ENCODE data around the gene IPP.
"Not testable (repeated sequence)": the region's sequence is repeated elsewhere in the genome, so short reads cannot be mapped to it uniquely, and the experiment has no call there.

The IPP gene

GRCh38 chr1:45682942-45683341 lies 67.5 kb downstream of the IPP start:
- no peak overlapping the region for H3K4me3 ChIP-seq (ENCODE audit: low read length)
- TF ChIP-seq CTCF (IDR thresholded peaks at IDR 0.05; ENCODE audit: insufficient read depth, low read depth, low read length, missing control alignments): no peak
- no peak for DNase-seq (ENCODE audit: low read depth)

GRCh38 chr1:45679123-45679522 lies 71.3 kb downstream of the IPP start:
- TF ChIP-seq CTCF (IDR thresholded peaks at IDR 0.05; ENCODE audit: insufficient read depth, low read depth, low read length, missing control alignments): no peak
- no peak overlapping the region for H3K4me3 ChIP-seq (ENCODE audit: low read length)
- peak; percentile 13 for DNase-seq (ENCODE audit: low read depth)

GRCh38 chr1:45678489-45678888 lies 72.0 kb downstream of the IPP start:
- DNase-seq (ENCODE audit: low read depth): no peak
- TF ChIP-seq CTCF (IDR thresholded peaks at IDR 0.05; ENCODE audit: insufficient read depth, low read depth, low read length, missing control alignments): no peak
- no peak overlapping the region for H3K4me3 ChIP-seq (ENCODE audit: low read length)

- DNase-seq (ENCODE audit: low read depth): no peak
- no peak for TF ChIP-seq CTCF (IDR thresholded peaks at IDR 0.05; ENCODE audit: insufficient read depth, low read depth, low read length, missing control alignments)
- no peak overlapping the region for H3K4me3 ChIP-seq (ENCODE audit: low read length)
Measured at GRCh38 chr1:45677751-45678245, 72.7 kb downstream of the IPP start.

- DNase-seq (ENCODE audit: low read depth); H3K4me3 ChIP-seq (ENCODE audit: low read length): not testable (repeated sequence)
Measured at GRCh38 chr1:45676553-45676952, 73.9 kb downstream of the IPP start.

- no peak overlapping the region for H3K4me3 ChIP-seq (ENCODE audit: low read length)
- no peak for TF ChIP-seq CTCF (IDR thresholded peaks at IDR 0.05; ENCODE audit: insufficient read depth, low read depth, low read length, missing control alignments)
Measured at GRCh38 chr1:45674478-45674877, 76.0 kb downstream of the IPP start.

GRCh38 chr1:45673956-45674355 lies 76.5 kb downstream of the IPP start:
- H3K4me3 ChIP-seq (ENCODE audit: low read length): no peak overlapping the region
- TF ChIP-seq CTCF (IDR thresholded peaks at IDR 0.05; ENCODE audit: insufficient read depth, low read depth, low read length, missing control alignments): no peak
- DNase-seq (ENCODE audit: low read depth): no peak

More at GRCh38 chr1:45674478-45674877, 76.0 kb downstream of the IPP start:
- no peak for DNase-seq (ENCODE audit: low read depth)
